HTERT RPE-1 (cell line): Measurements from ENCODE around the gene ZFYVE21.

Experiments
- in situ Hi-C: fragments of 300-500 bp; cut with MboI; formaldehyde crosslinking; loops from 4 replicates; pipeline ENCODE4 v1.14.3; 2020; ENCODE audit warnings: low sequenced_read_pairs

Gene ZFYVE21

GRCh38 chr14:103704708-103705107, 10.9 kb upstream of the ZFYVE21 start:
- in situ Hi-C loops: no loop called here

GRCh38 chr14:103705118-103705503, 10.5 kb upstream of the ZFYVE21 start:
- in situ Hi-C loops: no loop called here

GRCh38 chr14:103705504-103706284, 9.9 kb upstream of the ZFYVE21 start:
- in situ Hi-C loops: no loop called here

- in situ Hi-C loops: no loop called here
These were observed 8.9 kb upstream of the ZFYVE21 start for GRCh38 chr14:103706551-103707328.

GRCh38 chr14:103707329-103708263, 8.0 kb upstream of the ZFYVE21 start:
- in situ Hi-C loops: no loop called here

- in situ Hi-C loops: no loop called here
These were observed 6.8 kb upstream of the ZFYVE21 start for GRCh38 chr14:103708750-103709187.

- in situ Hi-C loops: no loop called here
These were observed 5.8 kb upstream of the ZFYVE21 start for GRCh38 chr14:103709814-103710213.

GRCh38 chr14:103710771-103711377, 4.7 kb upstream of the ZFYVE21 start:
- in situ Hi-C loops: no loop called here

- in situ Hi-C loops: no loop called here
These were observed 3.8 kb upstream of the ZFYVE21 start for GRCh38 chr14:103711516-103712431.

GRCh38 chr14:103712633-103713247, 2.9 kb upstream of the ZFYVE21 start:
- in situ Hi-C loops: no loop called here

GRCh38 chr14:103713304-103714062, 2.1 kb upstream of the ZFYVE21 start:
- in situ Hi-C loops: no loop called here

GRCh38 chr14:103714063-103714724, 1.4 kb upstream of the ZFYVE21 start:
- in situ Hi-C loops: no loop called here

- in situ Hi-C loops: no loop called here
These were observed 636 bp downstream of the ZFYVE21 start for GRCh38 chr14:103716091-103716801.

GRCh38 chr14:103716899-103717411, 1.3 kb downstream of the ZFYVE21 start:
- in situ Hi-C loops: no loop called here

- in situ Hi-C loops: no loop called here
These were observed 3.0 kb downstream of the ZFYVE21 start for GRCh38 chr14:103718572-103718971.

GRCh38 chr14:103719751-103720150, 4.1 kb downstream of the ZFYVE21 start:
- in situ Hi-C loops: no loop called here
